ELF-1 (cell line): ENCODE measurements around the gene DYNC1I1.

ENCODE experiments used
- DNase-seq: peaks from one replicate; pipeline ENCODE4 v3.0.0-alpha.2; 2016; ENCODE audit warnings: low read depth, low spot score

The DYNC1I1 gene

GRCh38 chr7:95788884-95789283 is 16.5 kb downstream of the DYNC1I1 start:
- DNase-seq = no peak

DNA sequence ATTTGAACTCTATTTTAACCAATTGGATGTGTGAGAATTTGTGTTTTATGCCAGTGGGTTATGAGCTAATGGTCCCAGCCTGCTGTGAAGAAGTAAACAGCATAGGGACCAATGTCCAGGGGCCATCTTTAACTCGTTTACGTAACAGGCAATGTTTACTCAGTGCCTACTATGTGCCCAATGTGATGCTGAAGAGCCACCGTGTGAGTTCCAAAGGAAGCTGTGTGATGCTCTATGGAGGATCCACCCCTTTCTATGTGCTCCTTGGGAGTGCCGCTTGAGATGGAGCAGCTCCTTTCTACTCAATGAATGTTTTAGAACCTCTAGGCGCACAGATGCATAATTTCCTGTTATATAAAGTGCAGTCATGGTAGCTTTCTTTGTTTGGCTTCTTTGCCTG is 21.3 kb downstream of the DYNC1I1 start:
- DNase-seq = no peak

- DNase-seq = peak; percentile 33
Measured at GRCh38 chr7:95794917-95795515, 22.7 kb downstream of the DYNC1I1 start.

- no peak for DNase-seq
Measured at GRCh38 chr7:95796617-95797016, 24.3 kb downstream of the DYNC1I1 start.

- no peak for DNase-seq
Measured at GRCh38 chr7:95798401-95798930, 26.1 kb downstream of the DYNC1I1 start.

- no peak for DNase-seq
Measured at GRCh38 chr7:95800787-95801186, 28.4 kb downstream of the DYNC1I1 start.

DNA sequence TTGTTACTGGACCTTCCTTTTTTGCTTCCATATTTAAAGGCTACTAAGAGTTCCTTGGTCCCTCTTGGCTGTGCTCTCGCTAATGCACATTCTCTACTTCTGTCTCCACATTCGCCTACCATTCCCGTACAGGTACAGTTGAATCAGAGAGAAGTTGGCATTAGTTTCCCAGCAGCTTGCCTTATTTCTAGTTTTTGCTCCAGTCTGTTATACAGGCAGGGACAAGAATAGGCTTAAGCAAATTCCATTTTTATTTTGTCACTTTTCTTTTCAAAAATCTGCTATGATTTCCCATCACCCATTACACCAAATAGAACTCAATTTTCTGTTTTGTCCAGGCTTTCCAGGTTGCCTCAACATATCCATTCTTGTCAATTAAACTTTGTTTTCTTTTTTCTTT is 29.9 kb downstream of the DYNC1I1 start:
- no peak for DNase-seq

DNA sequence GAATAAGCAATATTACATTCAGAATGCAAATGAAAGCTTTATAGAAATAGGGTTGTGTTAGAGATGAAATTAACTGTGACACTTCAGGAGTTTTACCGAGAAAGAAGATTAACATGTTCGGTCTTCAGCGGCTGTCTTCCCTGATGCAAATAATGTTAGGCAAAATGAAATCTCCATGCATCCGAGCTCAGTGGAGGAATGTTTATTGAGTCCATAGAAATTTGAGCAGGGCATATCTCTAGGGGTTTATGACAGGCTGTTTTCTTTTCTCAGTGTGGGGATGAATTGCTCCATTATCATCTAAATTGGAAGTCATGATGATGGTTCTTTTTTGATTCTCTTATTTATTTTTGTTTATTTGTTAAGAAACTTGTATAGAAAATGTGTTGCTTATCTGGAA is 31.7 kb downstream of the DYNC1I1 start:
- DNase-seq = no peak

GRCh38 chr7:95805909-95806308 is 33.6 kb downstream of the DYNC1I1 start:
- DNase-seq = no peak

DNA sequence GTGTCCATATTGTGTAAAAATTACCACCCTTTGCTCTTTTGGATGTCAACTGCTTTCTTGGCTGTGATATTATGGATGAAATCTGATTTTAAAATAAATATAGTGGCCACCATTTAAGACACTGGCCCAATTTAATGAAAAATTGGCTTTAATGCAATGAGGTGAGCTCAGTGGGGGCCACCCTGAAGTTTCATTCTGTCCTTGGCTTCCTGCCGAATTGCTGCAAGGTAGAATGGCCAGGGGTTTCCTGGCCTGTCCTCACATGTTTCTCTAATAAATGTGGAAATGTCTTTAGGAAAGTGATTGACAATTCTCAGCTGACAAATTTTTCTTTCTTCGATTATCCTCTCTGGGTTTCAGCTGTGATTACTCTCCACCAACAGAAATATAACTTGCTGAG is 36.0 kb downstream of the DYNC1I1 start:
- DNase-seq = no peak

- no peak for DNase-seq
Measured at GRCh38 chr7:95811846-95812445, 39.6 kb downstream of the DYNC1I1 start.

DNA sequence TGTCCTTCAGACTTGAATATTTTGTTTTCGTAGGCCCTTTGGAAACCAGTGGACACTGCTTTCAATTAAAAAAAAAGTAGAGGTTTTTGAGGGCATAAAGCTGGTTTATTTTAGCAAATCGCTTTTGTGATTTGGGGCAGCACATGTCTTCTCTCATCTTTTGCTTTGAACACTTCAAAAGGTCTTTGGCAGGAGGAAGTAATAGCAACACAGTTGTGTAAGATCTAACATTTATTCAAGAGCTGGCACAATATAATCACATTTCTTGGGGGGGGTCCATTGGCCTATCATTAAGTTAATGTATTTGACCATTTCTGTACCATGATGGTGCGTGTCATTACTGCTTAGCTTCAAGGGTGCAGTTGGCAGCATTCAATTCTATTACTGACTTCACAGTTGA is 42.4 kb downstream of the DYNC1I1 start:
- no peak for DNase-seq

DNA sequence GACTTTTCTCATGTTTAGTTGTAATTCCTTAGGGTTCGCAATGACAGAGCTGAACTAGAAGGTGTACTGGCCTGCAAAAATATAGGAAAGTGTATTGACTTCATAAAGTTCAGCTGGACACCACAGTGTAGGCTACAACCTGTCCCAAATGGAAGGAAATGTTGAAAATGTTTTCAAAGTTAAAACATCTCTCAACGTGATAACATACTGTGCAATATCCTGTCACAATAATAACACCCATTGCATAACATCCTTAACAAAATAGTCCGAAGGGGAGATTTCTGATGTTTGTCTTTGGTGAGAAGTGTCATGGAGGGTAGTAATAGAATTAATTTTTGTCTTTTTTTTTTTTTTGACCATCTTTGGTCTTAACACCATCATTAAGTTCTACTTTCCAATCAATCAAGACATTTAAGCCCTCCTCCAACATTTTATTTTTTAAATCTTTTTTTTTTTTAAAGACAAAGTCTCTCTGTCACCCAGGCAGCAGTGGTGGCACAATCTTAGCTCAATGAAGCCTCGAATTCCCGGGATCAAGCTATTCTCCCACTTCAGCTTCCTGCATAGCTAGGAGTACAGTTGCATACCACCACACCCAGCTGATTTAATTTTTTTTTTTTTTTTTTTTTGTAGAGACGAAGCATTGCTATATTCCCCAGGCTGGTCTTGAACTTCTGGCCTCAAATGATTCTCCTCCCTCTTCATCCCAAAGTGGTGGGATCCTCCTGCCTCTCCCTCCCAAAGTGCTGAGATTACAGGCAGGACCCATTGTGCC is 45.7 kb downstream of the DYNC1I1 start:
- DNase-seq = no peak

DNA sequence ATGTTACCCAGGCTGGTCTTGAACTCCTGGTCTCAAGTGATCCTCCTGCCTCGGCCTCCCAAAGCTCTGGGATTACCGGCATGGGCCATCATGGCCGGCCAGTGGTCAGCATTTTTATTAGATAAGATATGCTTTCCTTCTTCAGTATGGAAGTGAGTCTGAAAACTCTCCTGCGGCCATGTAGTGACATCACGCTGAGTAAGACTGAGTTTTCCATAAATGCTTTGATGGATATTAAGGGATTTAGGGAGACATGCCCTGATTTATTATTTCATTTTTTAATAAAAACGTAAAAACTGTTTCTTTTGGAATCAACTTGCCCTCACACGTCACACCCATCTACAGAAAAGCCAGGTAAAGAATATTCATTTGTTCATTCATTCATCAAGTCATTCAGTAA is 48.4 kb downstream of the DYNC1I1 start:
- DNase-seq = no peak

- DNase-seq = peak; percentile 32
Measured at GRCh38 chr7:95822717-95823116, 50.4 kb downstream of the DYNC1I1 start.

- DNase-seq = no peak
Measured at GRCh38 chr7:95824616-95825015, 52.3 kb downstream of the DYNC1I1 start.

DNA sequence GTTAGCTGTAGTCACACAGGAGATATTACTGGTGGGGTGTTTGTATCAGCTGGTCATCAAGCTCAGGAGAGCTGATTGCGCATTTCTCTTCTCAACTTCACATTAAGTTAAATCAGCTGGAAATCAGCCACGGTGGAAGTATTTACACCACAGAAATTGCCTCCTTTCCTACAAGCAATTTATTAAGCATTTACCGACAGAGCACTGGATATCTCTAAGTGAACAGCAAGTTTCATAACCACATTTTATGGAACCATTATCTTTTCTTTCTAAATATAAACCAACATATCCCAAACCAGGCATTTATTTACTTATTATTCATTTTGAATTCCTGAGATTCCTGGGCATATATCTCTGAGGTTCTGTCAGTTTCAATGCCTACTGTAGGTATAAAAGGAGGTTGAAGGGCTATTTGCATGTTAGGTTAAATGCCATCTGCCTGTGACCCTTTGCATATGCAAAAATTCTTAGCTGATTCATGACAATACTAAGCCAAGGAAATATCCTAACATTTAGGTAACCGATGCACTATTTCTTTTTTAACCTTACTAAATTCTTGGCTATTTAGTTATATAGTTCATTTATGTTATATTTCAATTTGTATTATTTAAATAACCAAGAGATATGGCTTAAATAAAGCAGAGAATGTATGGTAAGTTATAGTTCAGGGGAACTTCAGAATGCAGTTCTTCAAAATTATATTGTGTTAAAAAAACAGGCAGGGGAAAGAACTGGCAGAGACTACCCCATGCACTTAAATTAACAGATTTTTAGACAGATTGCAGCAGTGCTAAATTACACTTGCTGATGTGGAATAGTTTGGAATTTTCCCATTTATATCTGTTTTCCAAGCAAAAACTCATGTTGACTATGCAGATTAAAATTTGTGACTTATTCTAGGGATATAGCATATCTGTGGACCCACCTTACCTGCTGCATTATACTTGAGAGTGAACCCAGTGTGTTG is 56.8 kb downstream of the DYNC1I1 start:
- no peak for DNase-seq

DNA sequence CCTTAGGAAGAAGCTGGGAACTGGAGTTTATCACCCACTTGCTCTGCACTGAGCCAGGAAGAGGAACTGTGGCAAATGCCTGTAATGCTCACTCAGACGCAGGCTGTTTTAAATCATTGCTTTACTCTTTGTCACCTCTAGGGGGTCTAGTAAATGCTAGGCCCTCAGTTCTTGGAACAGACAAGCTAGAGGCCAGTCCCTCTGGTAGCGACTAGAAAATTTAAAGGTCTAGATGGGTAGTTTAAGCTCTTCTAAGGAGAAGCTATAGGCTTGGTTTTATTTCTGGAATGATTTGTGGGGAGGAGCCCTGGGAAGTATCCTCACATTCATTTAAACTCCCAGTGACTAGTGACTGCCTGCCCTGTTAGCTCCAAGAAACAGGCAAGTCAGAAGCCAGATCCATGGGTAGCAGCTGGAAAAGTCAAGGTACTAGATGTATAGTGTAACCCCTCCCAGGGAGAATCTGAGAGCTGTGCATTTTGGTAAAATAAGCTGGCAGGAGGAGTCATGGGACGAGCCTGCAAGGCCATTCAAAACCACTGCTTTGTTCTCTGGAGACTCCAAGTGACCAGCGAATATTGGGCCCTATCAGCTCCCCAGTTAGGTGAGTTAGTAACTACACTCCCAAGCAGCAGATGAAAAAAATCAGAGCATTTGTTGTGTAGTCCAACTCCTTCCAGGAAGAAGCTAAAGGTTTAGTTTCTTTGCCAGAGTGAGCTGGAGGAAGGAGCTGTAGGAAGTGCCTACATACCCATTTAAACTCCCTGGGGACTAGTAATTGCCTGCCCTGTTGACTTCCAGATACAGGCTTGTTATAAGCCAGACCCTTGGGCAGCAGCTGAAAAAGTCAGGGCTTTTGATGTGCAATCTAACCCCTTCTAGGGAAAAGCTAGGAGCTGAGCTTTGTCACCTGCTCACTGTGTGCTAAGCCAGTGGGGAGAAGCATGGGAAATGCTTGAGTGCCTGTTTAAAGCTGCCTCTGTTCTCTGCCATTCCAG is 68.9 kb downstream of the DYNC1I1 start:
- DNase-seq = peak; percentile 85

GRCh38 chr7:95843286-95843685 is 70.9 kb downstream of the DYNC1I1 start:
- peak; percentile 13 for DNase-seq

DNA sequence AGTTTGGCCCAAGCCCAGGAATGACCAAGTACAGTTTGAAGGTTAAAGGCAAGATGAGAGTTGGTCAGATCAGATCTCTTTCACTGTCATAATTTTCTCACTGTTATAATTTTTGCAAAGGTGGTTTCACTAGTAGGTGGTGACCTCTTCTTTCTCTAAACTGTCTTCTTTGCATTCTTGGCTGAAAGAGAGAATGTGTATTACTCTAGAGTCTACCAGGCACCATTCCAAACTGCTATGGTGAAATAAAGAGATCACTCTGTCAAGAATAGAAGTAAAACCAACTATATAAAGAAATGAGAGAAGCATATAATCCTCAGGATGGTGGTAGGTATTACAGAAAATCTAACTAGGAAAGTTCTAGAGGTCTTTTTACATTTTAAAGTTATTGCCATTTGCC is 72.7 kb downstream of the DYNC1I1 start:
- no peak for DNase-seq
